ENCODE results near the gene MICALL1.

GRCh38 chr22:37929390-37929789 lies 23.3 kb downstream of the MICALL1 start:
- TF ChIP-seq, protein P1, sequence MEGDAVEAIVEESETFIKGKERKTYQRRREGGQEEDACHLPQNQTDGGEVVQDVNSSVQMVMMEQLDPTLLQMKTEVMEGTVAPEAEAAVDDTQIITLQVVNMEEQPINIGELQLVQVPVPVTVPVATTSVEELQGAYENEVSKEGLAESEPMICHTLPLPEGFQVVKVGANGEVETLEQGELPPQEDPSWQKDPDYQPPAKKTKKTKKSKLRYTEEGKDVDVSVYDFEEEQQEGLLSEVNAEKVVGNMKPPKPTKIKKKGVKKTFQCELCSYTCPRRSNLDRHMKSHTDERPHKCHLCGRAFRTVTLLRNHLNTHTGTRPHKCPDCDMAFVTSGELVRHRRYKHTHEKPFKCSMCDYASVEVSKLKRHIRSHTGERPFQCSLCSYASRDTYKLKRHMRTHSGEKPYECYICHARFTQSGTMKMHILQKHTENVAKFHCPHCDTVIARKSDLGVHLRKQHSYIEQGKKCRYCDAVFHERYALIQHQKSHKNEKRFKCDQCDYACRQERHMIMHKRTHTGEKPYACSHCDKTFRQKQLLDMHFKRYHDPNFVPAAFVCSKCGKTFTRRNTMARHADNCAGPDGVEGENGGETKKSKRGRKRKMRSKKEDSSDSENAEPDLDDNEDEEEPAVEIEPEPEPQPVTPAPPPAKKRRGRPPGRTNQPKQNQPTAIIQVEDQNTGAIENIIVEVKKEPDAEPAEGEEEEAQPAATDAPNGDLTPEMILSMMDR (IDR thresholded peaks at IDR 0.05) = no peak
- no peak for TF ChIP-seq POLR2A (IDR thresholded peaks at IDR 0.05)
